GM10266 (cell line): ENCODE measurements around the gene CYRIA.

ENCODE experiments used
- DNase-seq: peaks from one replicate; pipeline ENCODE4 v3.0.0; 2012; ENCODE audit errors: extremely low spot score
- TF ChIP-seq, protein P1 (sequence below): IDR thresholded peaks from 2 replicates; pipeline ENCODE4 v1.5.1; 2012; ENCODE audit warnings: mild to moderate bottlenecking, low read depth; ENCODE audit not compliant: control insufficient read depth, insufficient read depth; ENCODE audit errors: missing control alignments

The CYRIA gene

DNA sequence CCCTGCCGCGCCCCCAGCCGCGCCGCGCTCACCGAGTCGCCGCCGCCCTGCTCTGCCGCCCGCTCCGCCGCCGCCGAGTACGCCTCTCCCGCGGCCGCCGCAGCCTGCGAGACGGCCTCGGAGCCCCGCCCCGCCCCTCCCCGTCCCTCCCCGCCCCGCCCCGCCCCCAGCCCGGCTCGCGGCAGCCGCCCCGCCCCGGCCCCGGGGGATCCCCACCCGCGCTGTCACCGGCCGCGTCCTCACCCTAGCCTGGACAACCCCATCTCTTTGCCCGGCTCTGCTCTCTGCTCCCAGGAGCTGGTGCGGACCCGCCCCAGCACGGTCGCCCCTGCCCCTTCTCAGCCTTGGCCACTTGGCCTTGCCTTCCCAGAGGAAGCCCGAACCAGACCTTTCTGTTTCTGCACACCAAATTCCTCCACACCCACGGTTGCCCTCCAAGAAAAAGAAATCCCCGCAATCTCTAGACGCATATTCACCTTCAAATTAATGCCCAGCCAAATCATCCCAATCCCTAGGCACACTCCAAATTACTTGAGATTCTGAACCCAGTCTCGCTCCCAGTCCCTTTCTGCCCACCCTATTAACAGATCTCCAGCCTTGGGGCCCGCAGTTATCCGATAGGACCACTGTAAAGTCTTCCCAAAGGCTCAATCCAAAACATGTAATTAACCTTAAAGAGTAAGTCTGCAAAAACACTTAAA lies at the start of gene CYRIA:
TSS of gene CYRIA (minus strand) at position 87 of the 701 bp plus-strand sequence. CDS start 77,715 bp downstream, outside the sequence.
- TF ChIP-seq, protein P1, sequence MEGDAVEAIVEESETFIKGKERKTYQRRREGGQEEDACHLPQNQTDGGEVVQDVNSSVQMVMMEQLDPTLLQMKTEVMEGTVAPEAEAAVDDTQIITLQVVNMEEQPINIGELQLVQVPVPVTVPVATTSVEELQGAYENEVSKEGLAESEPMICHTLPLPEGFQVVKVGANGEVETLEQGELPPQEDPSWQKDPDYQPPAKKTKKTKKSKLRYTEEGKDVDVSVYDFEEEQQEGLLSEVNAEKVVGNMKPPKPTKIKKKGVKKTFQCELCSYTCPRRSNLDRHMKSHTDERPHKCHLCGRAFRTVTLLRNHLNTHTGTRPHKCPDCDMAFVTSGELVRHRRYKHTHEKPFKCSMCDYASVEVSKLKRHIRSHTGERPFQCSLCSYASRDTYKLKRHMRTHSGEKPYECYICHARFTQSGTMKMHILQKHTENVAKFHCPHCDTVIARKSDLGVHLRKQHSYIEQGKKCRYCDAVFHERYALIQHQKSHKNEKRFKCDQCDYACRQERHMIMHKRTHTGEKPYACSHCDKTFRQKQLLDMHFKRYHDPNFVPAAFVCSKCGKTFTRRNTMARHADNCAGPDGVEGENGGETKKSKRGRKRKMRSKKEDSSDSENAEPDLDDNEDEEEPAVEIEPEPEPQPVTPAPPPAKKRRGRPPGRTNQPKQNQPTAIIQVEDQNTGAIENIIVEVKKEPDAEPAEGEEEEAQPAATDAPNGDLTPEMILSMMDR: no peak
- DNase-seq: peak; percentile 84

DNA sequence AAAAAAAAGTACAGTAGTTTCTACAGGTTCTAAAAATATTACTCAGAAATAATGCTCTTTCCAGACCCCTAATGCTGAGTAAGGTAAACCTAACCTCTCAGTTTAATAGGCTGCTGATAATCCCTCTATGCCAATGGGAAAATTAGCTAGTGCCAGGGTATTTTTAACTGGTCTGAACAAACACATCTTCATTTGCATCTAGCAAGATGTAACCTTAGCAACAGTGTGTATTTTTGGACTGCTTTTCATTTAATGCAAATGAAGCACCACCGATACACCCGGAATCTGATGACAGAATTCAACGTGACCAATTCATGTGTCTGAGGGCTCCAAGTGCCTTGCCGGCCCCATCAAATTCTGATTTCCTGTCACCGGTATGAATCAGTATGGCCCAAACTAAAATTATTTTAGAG lies 47.4 kb upstream of the CYRIA start:
- TF ChIP-seq, protein P1: no peak
- DNase-seq: no peak

DNA sequence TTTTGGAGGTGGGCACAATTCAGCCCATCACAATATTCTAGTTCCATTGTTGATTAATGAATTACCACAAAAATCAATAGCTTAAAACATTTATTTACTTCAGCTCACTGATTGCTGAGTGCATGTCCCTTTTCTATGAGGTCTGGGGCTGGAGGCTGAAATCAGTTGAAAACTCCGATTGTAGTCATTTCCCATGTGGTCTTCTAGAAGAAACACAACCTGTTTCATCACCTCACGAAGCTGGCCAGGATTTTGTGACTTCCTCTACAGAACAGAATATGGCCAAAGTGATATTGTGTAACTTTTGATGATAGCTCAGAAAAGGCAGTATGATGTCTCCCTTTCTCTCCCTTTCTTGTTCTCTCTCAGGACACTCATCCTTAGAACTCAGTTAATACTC lies 44.1 kb upstream of the CYRIA start:
- TF ChIP-seq, protein P1: no peak
- DNase-seq: no peak

DNA sequence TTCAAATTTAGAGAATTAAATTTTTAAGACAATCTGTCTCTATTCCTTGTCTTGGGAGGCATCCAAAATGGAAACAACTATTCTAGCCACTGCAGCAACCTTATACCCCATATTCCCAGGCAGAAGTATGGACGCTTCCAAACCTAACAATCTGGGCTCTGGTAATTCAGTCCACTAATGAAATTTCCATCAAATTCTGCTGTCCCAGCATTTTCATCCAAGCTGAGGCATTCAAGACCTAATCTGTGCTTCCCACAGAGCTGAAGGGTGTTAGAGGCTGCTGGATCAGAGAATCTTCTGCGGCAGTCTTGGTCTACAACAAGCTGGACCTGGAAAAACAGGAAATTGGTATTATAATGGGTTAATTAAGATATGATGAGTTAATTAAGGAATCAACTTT lies 42.5 kb upstream of the CYRIA start:
- TF ChIP-seq, protein P1: no peak
- no peak for DNase-seq

DNA sequence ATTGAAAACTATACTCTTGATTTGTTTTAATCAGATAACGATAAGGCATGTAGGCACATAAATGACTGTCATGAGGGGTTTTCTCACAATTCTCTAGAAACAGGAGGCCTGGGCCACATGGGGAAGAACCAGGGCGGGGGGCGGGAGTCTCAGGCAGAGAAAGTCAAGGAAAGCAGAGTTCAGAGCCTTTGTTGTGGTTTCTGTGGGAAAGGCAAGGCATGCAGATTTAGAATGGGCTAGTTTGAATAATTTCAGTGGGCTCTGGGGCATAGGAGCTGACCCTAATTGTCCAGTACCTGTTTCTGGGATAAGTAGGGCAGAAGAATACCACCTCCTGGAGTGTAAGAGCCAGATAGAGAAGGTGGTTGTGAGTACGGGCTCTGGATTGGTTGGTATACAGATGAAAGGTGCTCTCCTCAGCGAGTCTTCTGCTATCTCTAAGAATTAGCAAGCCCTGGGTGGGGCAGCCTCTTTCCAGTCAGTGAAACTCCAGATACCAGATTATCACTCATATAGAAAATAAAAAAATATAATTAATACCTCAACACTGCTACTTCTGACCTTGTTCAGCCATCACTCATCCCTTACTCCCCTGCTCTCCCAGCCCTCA lies 41.5 kb upstream of the CYRIA start:
- no peak for DNase-seq
- TF ChIP-seq, protein P1: no peak

DNA sequence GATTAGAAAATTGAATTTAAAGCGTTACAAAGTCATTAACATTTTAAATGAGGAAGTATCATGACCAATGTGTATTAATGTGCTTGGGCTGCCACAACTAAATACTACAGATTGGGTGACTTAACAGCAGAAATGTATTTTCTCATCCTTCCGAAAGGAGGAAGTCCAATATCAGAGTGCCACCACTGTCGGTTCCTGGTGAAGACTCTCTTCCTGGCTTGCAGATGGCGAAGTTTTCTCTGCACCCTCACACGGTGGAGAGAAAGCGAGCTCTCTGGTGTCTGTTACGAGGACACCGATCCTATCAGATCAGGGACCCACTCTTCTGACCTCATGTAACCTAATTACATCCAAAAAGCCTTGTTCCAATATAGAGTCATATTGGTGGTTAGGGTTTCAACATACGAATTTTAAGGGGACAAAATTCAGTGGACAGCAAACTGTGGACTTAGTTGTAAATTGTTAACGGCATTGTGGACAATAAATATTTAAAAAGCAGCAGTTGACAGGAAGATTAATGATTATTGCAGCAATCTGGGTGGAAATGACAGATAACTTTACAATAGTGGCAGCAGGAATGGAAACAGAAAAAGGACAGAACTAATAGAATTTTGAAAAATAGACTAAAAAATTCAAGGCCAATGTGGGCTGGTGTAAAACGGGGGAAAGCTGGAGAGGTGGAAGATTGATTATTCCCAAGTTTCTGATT lies 35.1 kb upstream of the CYRIA start:
- TF ChIP-seq, protein P1: no peak
- DNase-seq: no peak

DNA sequence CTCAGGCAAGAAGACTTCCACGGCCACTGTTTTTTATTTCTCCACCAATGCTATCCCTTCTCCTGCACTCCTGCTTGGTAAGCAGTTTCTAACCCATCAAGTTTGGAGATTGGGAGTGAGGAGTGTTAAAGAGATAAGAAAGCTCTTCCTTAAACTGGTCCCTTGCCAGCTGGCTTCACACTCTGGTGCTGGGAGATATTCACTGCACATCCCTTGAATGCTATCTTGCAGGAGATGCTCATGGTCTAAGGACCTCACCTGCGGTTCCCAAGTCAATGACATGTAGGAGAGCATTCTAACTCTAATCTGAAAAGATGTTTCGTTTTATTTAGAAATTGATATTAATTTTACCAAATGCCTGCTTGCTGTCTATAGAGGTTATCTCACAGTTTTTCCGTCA lies 28.2 kb upstream of the CYRIA start:
- no peak for DNase-seq
- TF ChIP-seq, protein P1: no peak
